Activated CD8-positive, alpha-beta memory T cell treated with anti-CD3 and anti-CD28 coated beads, Interleukin-2, amount 50 U/mL, for 24 hours (primary cell): Measurements from ENCODE around the gene MEI1.

Experiments
- DNase-seq: peaks from one replicate; pipeline ENCODE4 v3.0.0-alpha.2; 2020; ENCODE audit errors: extremely low read depth

Gene MEI1

GRCh38 chr22:41782316-41782715, 83.0 kb downstream of the MEI1 start:
- no peak for DNase-seq

- no peak for DNase-seq
Measured at GRCh38 chr22:41782751-41783150, 83.4 kb downstream of the MEI1 start.

DNA sequence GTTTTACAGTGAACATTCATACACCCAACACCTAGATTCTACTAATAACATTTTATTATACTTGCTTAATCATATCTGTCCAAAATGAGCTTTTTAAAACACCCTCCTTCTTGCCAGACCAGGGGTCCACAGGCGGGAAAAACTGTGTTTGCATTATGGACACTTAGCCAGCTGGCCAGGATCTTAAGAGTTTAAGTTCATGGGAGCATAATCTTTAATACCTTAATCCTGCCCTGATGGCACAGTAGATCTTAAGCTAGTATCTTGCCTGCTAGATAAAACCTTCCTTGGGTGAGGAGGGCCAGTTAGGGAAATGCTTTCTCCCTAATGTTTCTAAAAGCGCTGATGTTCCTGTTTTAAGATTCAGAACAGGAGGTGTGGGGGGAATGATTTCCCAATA, 88.0 kb downstream of the MEI1 start:
- DNase-seq, result no peak

GRCh38 chr22:41793871-41794270, 94.6 kb downstream of the MEI1 start:
- DNase-seq, result no peak

DNA sequence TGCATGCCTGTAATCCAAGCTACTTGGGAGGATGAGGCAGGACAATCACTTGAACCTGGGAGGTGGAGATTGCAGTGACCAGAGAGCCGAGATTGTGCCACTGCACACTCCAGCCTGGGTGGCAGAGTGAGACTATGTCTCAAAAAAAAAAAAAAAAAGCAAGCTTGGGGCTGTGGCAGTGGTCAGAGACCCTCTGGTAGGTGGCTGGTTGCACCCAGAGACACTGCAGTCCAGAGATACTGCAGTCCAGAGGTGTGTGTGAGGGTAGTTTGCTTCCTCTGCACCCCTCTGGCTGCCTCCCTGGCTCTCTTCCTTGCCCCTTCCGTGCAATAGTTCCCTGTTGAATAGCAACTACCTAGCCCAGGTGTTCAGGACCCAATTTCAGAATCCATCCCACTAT, 99.4 kb downstream of the MEI1 start:
- DNase-seq, result no peak

- DNase-seq, result no peak
Measured at GRCh38 chr22:41799486-41800347, 100.4 kb downstream of the MEI1 start.

GRCh38 chr22:41800348-41801146, 101.2 kb downstream of the MEI1 start, which contains the start of gene CCDC134:
Gene CCDC134 (plus strand): TSS chr22:41800679. CDS start chr22:41808891, 8,212 bp downstream.
- DNase-seq, result peak; percentile 68

- no peak for DNase-seq
Measured at GRCh38 chr22:41801147-41801819, 102.0 kb downstream of the MEI1 start.

DNA sequence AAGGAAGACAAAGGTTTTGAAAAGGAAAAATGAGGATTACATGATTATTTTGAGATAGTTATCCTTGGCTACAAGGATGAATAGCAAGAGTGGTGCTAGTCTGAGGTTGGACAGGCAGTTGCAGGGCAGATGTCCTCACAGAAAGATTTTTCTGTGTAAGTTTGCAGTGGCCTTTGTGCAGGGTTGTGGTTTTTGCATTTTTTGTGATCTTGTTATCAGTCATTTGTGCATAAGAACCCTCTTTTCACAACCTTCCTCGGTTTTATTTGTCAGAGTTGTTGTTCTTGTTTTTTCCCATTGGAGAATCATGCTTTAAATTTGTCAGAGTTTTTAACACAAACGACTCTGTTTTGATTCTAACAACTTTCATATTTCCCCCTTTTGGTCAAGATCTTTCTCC, 102.6 kb downstream of the MEI1 start:
- DNase-seq, result no peak

DNA sequence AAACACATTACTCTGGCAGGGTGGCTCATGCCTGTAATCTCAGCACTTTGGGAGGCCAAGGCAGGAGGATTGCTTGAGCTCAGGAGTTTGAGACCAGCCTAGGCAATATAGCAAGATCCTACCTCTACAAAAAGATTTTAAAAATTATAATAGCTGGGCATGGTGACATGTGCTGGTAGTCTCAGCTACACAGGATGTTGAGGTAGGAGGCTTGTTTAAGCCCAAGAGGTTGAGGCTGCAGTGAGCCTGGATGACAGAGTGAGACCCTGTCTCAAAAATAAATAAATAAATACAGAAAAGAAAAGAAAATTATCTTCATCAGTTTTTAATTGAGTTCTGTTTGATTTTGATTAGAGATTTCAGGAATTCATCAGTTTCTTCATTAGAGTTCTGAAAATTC, 106.3 kb downstream of the MEI1 start:
- DNase-seq, result no peak

DNA sequence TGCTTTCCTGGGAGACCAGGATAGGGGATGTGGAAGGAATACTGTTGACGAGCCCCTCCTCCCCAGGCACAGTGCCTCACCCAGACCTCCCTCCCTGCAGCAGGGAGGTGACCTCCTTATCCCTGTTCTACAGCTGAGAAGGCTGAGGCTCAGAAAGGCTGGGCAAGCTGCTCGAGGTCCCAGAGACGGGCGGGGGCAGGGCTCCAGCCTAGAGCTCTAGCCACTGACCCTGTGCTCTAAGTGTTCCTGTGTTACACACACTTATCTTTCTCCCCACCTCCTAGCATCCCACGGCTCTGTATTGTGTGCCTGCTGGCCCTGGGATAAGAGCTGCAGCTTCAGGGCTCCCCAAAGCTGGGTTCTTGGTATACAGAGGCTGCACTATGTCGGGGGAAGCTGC, 109.1 kb downstream of the MEI1 start:
- no peak for DNase-seq

DNA sequence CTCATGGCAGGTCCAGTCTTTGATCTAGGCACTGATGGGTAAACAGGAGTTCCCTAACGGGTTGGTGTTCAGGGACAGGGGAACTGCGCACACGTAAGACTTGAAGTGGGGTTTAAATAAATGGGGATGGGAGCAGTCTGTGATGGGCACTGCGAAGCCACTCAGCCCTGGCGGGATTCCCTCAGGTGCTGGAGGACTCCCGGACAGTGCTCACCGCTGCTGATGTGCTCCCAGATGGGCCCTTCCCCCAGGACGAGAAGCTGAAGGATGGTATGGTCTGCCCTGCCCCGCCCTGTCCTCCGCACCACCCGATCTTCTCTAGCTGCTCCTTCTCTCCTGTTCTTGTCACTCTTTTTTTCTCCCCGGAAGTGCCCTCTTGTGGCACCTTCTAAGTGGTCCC, 110.7 kb downstream of the MEI1 start:
- no peak for DNase-seq

GRCh38 chr22:41812805-41813545, 113.7 kb downstream of the MEI1 start:
- no peak for DNase-seq

DNA sequence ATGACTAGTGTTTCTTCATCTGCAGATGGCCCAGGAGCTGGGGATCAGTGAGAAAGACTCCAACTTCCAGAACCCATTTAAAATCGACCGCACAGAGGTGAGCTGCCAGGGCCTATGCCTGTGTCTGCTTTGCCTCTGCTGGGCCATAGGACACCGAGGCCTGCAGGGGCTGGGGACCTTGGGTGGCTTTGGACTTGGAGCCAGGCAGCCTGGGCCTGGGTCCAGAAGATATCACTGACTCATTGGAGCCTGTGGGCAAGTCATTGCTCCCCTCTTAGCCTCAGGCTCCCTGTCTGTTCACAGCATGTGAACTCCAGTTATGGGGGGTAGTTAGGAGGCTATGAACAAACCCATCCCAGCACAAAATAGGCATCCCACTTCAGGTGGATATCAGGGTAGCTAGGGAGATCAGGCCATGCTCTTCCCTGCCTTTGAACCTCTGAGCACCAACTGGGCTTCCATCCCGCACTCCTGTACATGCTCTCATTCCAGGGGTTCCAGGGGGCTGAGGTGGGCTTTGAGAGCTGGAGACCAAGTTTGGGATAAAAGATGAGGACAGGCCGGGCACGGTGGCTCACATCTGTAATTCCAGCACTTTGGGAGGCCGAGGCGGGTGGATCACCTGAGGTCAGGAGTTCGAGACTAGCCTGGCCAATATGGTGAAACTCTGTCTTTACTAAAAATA, 114.6 kb downstream of the MEI1 start:
- DNase-seq, result no peak

GRCh38 chr22:41815716-41816115, 116.4 kb downstream of the MEI1 start:
- no peak for DNase-seq

DNA sequence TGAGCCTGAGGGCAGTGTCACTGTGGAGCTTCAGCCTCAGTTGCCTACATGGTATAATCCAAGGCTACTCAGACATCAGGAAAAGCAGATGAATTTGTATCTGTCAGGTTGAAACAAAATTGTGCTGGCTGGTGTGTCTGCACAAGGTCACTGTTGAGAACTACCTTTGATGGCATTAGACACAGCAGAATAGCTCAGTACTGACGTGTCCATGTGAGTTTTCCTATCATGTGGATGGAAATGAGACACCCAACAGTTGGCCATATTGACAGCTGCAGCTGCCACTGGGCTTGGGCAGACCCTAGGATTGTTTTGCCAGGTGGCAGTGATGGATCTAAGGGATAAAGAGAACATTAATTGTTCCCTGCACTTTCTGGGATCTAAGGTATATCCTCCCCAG, 116.9 kb downstream of the MEI1 start:
- no peak for DNase-seq

DNA sequence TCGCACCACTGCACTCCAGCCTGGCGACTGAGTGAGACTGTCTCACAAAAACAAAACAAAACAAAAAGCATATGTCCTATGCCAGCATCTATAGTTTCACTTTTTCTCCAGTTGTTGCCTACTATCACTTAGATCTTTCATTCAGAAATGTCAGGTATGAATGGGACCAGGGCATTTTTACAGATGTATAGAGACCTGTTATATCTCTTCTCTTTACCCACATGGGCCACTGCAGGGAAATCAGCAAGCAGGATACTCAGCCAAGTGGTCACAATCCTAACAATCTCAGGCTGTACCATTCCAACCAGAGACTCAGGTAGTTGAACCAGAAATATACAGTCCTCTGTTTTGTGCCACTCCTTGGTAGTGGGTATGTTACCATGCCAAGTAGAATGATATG, 117.6 kb downstream of the MEI1 start:
- no peak for DNase-seq

GRCh38 chr22:41818011-41818410, 118.7 kb downstream of the MEI1 start:
- no peak for DNase-seq

DNA sequence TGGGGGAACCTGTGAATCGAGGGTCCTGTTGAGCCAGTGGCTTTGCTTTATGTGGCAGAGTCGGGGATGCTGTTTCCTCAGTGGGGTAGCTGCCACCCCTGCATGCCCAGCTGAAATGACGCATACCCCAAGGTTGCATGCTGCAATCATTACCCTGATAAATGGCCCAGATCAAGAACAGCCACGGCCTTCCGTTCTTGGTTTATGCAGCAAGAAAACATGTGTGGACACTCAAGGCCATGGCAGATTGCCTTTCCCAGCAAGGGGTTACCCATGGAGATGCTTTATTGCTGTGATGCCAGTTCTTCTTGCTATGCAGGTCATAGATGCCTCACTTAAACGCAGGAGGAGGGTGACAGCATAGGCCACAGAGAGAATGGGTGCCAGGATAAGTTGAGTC, 119.3 kb downstream of the MEI1 start:
- no peak for DNase-seq

GRCh38 chr22:41819257-41819656, 120.0 kb downstream of the MEI1 start:
- no peak for DNase-seq

- DNase-seq, result no peak
Measured at GRCh38 chr22:41820447-41820846, 121.1 kb downstream of the MEI1 start.
